Psoas muscle (tissue), 8 donors: ENCODE data around the gene ODR4. TPM values are rescaled to one million over a fixed set of nuclear protein-coding genes. Genes with fewer than 3 reads are reported as not detected.
A peak's percentile ranks its signal among the peaks of the same experiment; 100 is the strongest.

Experiments
- ATAC-seq, 4 donors: fragments of 200-7000 bp; cut with Tn5 transposase; one replicate each; pipeline ENCODE4 v1.9.1; 2020; ENCODE audit warnings: moderate library complexity in 3 of 4, mild to moderate bottlenecking in 2 of 4
- DNase-seq, 2 donors: peaks; one replicate each; pipeline ENCODE4 v3.0.0-alpha.2; 2020
- H3K27ac ChIP-seq: fragments of 200-600 bp; one replicate; pipeline ENCODE4 v1.8.0; 2022
- H3K27me3 ChIP-seq, 3 donors: fragments of 200-600 bp in 1 of 3; one replicate each; pipeline versions ENCODE4 v1.6.1 to v1.8.0; 2013 to 2022; ENCODE audit warnings: low read length in 2 of 3, mild to moderate bottlenecking in 2 of 3, moderate library complexity in 1 of 3; ENCODE audit not compliant: insufficient read depth in 3 of 3
- H3K36me3 ChIP-seq, 2 donors: fragments of 200-600 bp in 1 of 2; one replicate each; pipeline versions ENCODE4 v1.6.1 to v1.8.0; 2013 to 2022; ENCODE audit warnings: low read depth in 1 of 2, mild to moderate bottlenecking in 1 of 2, moderate library complexity in 1 of 2; ENCODE audit not compliant: insufficient read depth in 1 of 2
- H3K4me1 ChIP-seq: fragments of 200-600 bp; one replicate; pipeline ENCODE4 v1.8.0; 2022
- H3K4me3 ChIP-seq: fragments of 200-600 bp; one replicate; pipeline ENCODE4 v1.8.0; 2022; ENCODE audit warnings: mild to moderate bottlenecking
- H3K9me3 ChIP-seq: fragments of 200-600 bp; one replicate; pipeline ENCODE4 v1.8.0; 2022
- WGBS, 3 donors: extraction: QIAGEN DNeasy Blood & Tissue Kit; methylation state at CpG; one replicate each; pipeline versions ENCODE4 v1.1.6 to v1.1.7; 2013; 5-methylcytosine and 5-hydroxymethylcytosine counted together
- intact Hi-C, 2 donors: fragments of 100-400 bp; cut with DNase I; formaldehyde crosslinking; loops; one replicate each; pipeline versions ENCODE4 v1.11.0 to v1.14.2; 2022
- long read RNA-seq, 2 donors: library from polyadenylated mRNA; unstranded; transcript quantifications; one replicate each; pipeline ENCODE4 v2.0.0, GENCODE V29; 2021
- polyA plus RNA-seq, 3 donors: library from polyadenylated mRNA; stranded (reverse); fragments of 200-250 nt; gene quantifications; one replicate each; pipeline ENCODE4 v1.2.3, GENCODE V29; 2013
- total RNA-seq, 4 donors: library from RNA; stranded (reverse); fragmentation: NEBNext Ultra II Directional in 2 of 4; extraction: Animal tissue kit (Norgen Biotek cat#: 25700) in 2 of 4; gene quantifications; one replicate each; pipeline versions ENCODE4 v1.2.1 to v1.2.4, GENCODE V29; 2021 to 2023
- TF ChIP-seq, protein P1 (sequence below): fragments of 200-600 bp; IDR thresholded peaks from one replicate; pipeline ENCODE4 v1.8.0; 2022; ENCODE audit warnings: antibody characterized with exemption
- donor health status: healthy with polysubstance abuse.
- donor health status: DM: no; HTN: no; CAD: no; lungs with moderate emphysema.
- donor health status: Bipolar disorder and iron deficiency.
- donor health status: healthy.
- donor health status: DM: yes; HTN: yes; CAD: no.
- donor health status: DM: no; HTN: no; CAD: no.
- donor health status: DM: no; HTN: no; CAD: no.
- donor health status: DM: yes; HTN: yes; CAD: no.

The ODR4 gene
- total RNA-seq (10 to 100 TPM in 2 of 4 donors, 1 to 10 TPM in 2; 9.2 to 12.1 (median 10.3) TPM), polyA plus RNA-seq (10 to 100 TPM in 2 of 3 donors, 1 to 10 TPM in 1; 7.6 to 11.5 (median 11.0) TPM)
- long read RNA-seq, donor 1, transcript ODR4-201 (14 exons, 3,792 nt) = major isoform, 6 of 9 reads
- long read RNA-seq, donor 1, partial matches to known transcripts = 1 of 9 reads
- long read RNA-seq, donor 1, other reads (novel, unspliced or antisense) = 2 of 9 reads
- long read RNA-seq, donor 2, transcript ODR4-201 (14 exons, 3,792 nt) = major isoform, 16 of 21 reads
- long read RNA-seq, donor 2, partial matches to known transcripts = 0 of 21 reads
- long read RNA-seq, donor 2, other reads (novel, unspliced or antisense) = 3 of 21 reads

DNA sequence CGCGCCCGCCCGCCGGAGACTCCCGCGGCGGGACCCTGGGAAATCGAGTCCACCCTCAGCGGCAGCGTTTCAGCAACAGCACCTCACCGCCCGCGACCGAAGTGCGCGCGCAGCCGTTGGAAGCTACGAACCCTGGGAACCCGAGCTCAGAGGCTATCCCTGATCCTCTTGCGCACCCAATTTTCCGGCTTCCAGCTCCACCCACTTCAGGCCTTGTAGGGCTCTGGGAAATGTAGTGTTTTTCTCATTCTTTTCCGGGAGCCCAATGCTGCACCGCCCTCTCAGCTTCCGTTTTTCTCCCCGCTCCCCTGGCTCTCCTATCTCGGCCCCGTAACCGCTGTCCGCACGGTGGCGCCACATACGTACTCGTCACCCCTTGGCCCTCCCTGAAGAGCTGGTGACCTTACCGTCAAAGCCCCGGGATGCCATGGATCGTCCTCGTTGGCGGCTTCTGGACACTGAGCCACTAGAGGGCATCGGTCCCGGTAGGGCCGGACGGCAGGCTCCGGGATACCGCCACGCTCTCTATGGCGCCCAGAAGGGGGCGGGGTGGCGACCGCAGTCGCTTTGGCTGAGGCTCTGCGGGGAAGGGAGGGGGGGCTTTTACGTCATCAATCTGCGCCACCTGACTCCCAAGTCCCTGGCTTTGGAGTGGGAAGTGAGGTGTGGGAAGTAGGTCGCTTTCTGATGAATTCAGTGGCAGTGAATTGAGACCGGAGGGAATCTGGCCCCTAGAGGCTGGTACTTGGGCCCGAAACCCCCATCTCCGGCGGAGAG lies at the start of gene ODR4, which contains the start of gene TPR:
ODR4 (plus strand) TSS at position 687 of the 777 bp plus-strand sequence. CDS start 3,948 bp downstream, outside the sequence.
TPR (minus strand) TSS at position 102 of the 777 bp plus-strand sequence. CDS start 225 bp downstream, outside the sequence.
- intact Hi-C loops = no loop called here
- peak; percentile 91 to 94 (median 92) for ATAC-seq
- 0 to 1% (median 1%) methylated on average over 55 to 60 of the region's 60 CpGs for WGBS, 3 donors

DNA sequence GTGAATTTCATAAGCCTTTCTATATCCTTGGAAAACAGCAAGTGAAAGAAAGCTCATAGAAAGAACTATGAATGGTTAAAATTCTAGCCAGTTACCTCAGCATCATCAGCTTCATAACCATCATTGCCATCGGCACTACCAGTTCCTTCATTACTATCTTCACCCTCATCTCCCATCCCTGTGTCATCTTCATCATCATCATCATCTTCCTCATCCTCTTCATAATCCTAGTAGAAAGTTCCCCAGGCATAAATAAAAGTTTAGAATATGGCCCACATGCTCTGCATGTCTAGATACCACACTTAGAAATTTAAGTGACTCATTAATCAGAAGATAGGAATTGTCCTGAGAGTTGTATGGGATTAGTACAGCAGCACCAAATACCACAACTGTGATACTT lies 49.6 kb upstream of the ODR4 start:
- Histone ChIP-seq H3K36me3 (peaks cover 0 to 96% of the 10 kb centered on the region in 2 donors), H3K27ac (no peak overlapping the region), H3K4me3 (no peak overlapping the region), H3K9me3 (no peaks in the 10 kb centered on the region), H3K27me3 (no peaks in the 10 kb centered on the region), H3K4me1 (no peaks in the 10 kb centered on the region)
- no peak for DNase-seq
- 85 to 96% (median 88%) methylated on average over 1 of the region's 1 CpG for WGBS, 3 donors
- TF ChIP-seq, protein P1, sequence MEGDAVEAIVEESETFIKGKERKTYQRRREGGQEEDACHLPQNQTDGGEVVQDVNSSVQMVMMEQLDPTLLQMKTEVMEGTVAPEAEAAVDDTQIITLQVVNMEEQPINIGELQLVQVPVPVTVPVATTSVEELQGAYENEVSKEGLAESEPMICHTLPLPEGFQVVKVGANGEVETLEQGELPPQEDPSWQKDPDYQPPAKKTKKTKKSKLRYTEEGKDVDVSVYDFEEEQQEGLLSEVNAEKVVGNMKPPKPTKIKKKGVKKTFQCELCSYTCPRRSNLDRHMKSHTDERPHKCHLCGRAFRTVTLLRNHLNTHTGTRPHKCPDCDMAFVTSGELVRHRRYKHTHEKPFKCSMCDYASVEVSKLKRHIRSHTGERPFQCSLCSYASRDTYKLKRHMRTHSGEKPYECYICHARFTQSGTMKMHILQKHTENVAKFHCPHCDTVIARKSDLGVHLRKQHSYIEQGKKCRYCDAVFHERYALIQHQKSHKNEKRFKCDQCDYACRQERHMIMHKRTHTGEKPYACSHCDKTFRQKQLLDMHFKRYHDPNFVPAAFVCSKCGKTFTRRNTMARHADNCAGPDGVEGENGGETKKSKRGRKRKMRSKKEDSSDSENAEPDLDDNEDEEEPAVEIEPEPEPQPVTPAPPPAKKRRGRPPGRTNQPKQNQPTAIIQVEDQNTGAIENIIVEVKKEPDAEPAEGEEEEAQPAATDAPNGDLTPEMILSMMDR = no peak
- ATAC-seq = no peak
- intact Hi-C loops = loop anchor here in 1 of 2 donors (10.0 kb wide), 1 partner anchor 1181 kb away; no protein-coding TSS in a partner anchor

More for the DNA sequence above, at the start of gene ODR4, which contains the start of gene TPR:
- peak within 1 kb of the TSS; percentile 85 for H3K4me3 ChIP-seq
- no peaks in the 10 kb centered on the region for H3K9me3 ChIP-seq
- peak within 1 kb of the TSS; percentile 97 for H3K27ac ChIP-seq
- no peaks in the 10 kb centered on the region for H3K27me3 ChIP-seq
- peak; percentile 97 to 99 for DNase-seq
- H3K4me1 ChIP-seq = peaks cover 29% of the 10 kb centered on the region
- TF ChIP-seq, protein P1 = peak; percentile 78
- H3K36me3 ChIP-seq = peaks cover 3 to 38% of the 10 kb centered on the region in 2 donors

DNA sequence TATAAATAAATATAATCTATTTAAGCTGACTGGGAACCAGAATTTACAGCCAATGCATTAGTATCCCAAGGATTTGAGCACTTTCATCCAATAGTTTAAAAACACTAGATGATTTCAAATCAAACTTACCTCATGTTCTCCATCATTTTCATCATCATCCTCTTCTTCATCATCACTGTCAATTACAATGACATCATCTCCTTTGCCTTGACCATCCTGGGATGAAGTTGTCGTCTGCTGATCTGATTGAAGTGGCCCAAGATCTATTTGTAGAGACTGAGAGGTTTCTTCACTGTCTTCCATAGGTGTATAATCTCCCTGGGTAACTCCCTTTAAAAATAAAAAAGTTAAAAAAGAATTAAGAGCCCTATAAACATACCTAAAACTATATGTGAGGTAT lies 48.3 kb upstream of the ODR4 start:
- no peak overlapping the region for H3K27ac ChIP-seq
- H3K9me3 ChIP-seq = no peaks in the 10 kb centered on the region
- peaks cover 0 to 96% of the 10 kb centered on the region in 2 donors for H3K36me3 ChIP-seq
- 90 to 91% (median 91%) methylated on average over 1 of the region's 1 CpG for WGBS, 3 donors
- H3K4me1 ChIP-seq = no peaks in the 10 kb centered on the region
- intact Hi-C loops = loop anchor here in 1 of 2 donors (10.0 kb wide), 1 partner anchor 1183 kb away; no protein-coding TSS in a partner anchor
- H3K27me3 ChIP-seq = no peaks in the 10 kb centered on the region
- DNase-seq (no peak), ATAC-seq (no peak)
- no peak overlapping the region for H3K4me3 ChIP-seq
- TF ChIP-seq, protein P1 = no peak

DNA sequence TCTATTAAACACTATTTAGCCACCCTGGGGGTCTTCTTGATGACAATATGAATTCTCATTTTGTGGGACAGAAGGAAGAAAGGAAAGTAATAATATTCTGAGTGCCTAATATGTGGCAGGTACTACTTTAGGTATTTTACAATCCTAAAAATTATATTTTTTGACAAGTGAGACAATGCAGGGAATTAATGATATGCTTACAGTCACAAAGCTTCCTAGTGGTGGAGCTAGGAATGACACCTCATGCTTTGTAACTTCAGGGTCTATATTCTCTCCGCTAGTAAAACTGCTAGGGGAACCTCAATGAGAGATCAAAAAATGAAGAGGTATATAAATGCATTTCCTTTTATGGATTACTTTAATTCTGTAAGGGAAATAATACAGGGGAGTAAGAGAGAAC lies 44.9 kb upstream of the ODR4 start:
- Histone ChIP-seq H3K4me1 (no peaks in the 10 kb centered on the region), H3K36me3 (peaks cover 8 to 96% of the 10 kb centered on the region in 2 donors), H3K4me3 (no peak overlapping the region), H3K9me3 (no peaks in the 10 kb centered on the region), H3K27ac (no peak overlapping the region), H3K27me3 (no peaks in the 10 kb centered on the region)
- TF ChIP-seq, protein P1 = peak; percentile 13
- intact Hi-C loops = loop anchor here (5.0 kb wide), 2 partner anchors 37 to 62 kb away; no protein-coding TSS in a partner anchor
- WGBS, 3 donors = 96 to 100% (median 96%) methylated on average over 1 of the region's 1 CpG
- ATAC-seq (no peak), DNase-seq (no peak)
